ENCODE results near the gene ALOX12B. TPM values are rescaled to one million over a fixed set of nuclear protein-coding genes. Genes with fewer than 3 reads are reported as not detected.
"Not testable (repeated sequence)": the region's sequence is repeated elsewhere in the genome, so short reads cannot be mapped to it uniquely, and the experiment has no call there.

Gene ALOX12B
- total and polyA plus RNA-seq, 11 donors: not detected

GRCh38 chr17:8110456-8110804 is 22.9 kb upstream of the ALOX12B start:
- Histone ChIP-seq H3K9me3 (no peaks in the 10 kb centered on the region), H3K4me1 (peaks cover 0 to 17% (median 7%) of the 10 kb centered on the region in 12 donors), H3K36me3 (no peaks in the 10 kb centered on the region), H3K27me3 (peaks cover 15 to 65% (median 45%) of the 10 kb centered on the region in 9 donors), H3K4me3 (peak overlapping the region in 1 of 12 donors; percentile 42), H3K27ac (no peak overlapping the region)
- no peak for ATAC-seq
- intact Hi-C loops (cut with DNase I): loop anchor here in 2 of 10 donors (2.0 to 5.0 kb wide), 2 partner anchors 48 to 50 kb away; no protein-coding TSS in a partner anchor
- no peak for DNase-seq
- 25 to 51% (median 31%) methylated on average over 6 to 10 of the region's 10 CpGs for whole genome bisulfite sequencing, 4 donors
- TF ChIP-seq POLR2A (IDR thresholded peaks at IDR 0.05) (no peak), CTCF (IDR thresholded peaks at IDR 0.05) (no peak)

GRCh38 chr17:8109661-8110455 is 22.3 kb upstream of the ALOX12B start:
- Histone ChIP-seq H3K9me3 (no peaks in the 10 kb centered on the region), H3K4me1 (peaks cover 0 to 17% (median 7%) of the 10 kb centered on the region in 12 donors), H3K4me3 (peak overlapping the region in 3 of 12 donors; percentile 12 to 42 (median 26)), H3K27me3 (peaks cover 15 to 63% (median 45%) of the 10 kb centered on the region in 9 donors), H3K36me3 (no peaks in the 10 kb centered on the region), H3K27ac (no peak overlapping the region)
- ATAC-seq (peak in 3 of 4 donors; percentile 64 to 73 (median 67)), DNase-seq (peak; percentile 19 to 83 (median 47))
- peak; percentile 61 to 90 (median 72) for TF ChIP-seq CTCF (IDR thresholded peaks at IDR 0.05)
- no peak for TF ChIP-seq POLR2A (IDR thresholded peaks at IDR 0.05)
- 9 to 23% (median 14%) methylated on average over 26 to 63 of the region's 63 CpGs for WGBS, 4 donors
- intact Hi-C loops (cut with DNase I): loop anchor here in 4 of 10 donors (2.0 to 5.0 kb wide), 3 partner anchors 38 to 49 kb away; no protein-coding TSS in a partner anchor

GRCh38 chr17:8108972-8109660 is 21.6 kb upstream of the ALOX12B start:
- no peak for DNase-seq
- no peak overlapping the region for H3K27ac ChIP-seq
- H3K4me1 ChIP-seq: peaks cover 0 to 17% (median 7%) of the 10 kb centered on the region in 12 donors
- no peaks in the 10 kb centered on the region for H3K9me3 ChIP-seq
- intact Hi-C loops (cut with DNase I): loop anchor here in 2 of 10 donors (5.0 kb wide), 2 partner anchors 37 to 47 kb away; no protein-coding TSS in a partner anchor
- no peaks in the 10 kb centered on the region for H3K36me3 ChIP-seq
- no peak overlapping the region for H3K4me3 ChIP-seq
- ATAC-seq: no peak
- H3K27me3 ChIP-seq: peaks cover 15 to 57% (median 45%) of the 10 kb centered on the region in 9 donors
- TF ChIP-seq CTCF (IDR thresholded peaks at IDR 0.05) (no peak), POLR2A (IDR thresholded peaks at IDR 0.05) (no peak)
- WGBS, 4 donors: 77 to 86% (median 81%) methylated on average over 26 to 33 of the region's 33 CpGs

- Histone ChIP-seq H3K27me3 (peaks cover 12 to 38% (median 27%) of the 10 kb centered on the region in 9 donors), H3K4me1 (peaks cover 0 to 17% (median 7%) of the 10 kb centered on the region in 12 donors)
- H3K27ac ChIP-seq, DNase-seq, H3K36me3 ChIP-seq, H3K4me3 ChIP-seq, H3K9me3 ChIP-seq, ATAC-seq: not testable (repeated sequence)
- intact Hi-C loops (cut with DNase I): loop anchor here in 2 of 10 donors (5.0 kb wide), 2 partner anchors 35 to 45 kb away; no protein-coding TSS in a partner anchor
- WGBS, 4 donors: 86 to 95% (median 92%) methylated on average over 4 of the region's 4 CpGs
Measured at GRCh38 chr17:8106980-8107379, 19.5 kb upstream of the ALOX12B start.

Data from heart left ventricle (tissue), 16 donors.